ENCODE measurements around the gene CRIP2. TPM values are rescaled to one million over a fixed set of nuclear protein-coding genes. Genes with fewer than 3 reads are reported as not detected.

The CRIP2 gene
- total RNA-seq, 1 donor from 2014 or later = 78.5 TPM

GRCh38 chr14:105493921-105494605, 19.4 kb downstream of the CRIP2 start:
- Mint-ChIP-seq H3K9me3 (ENCODE audit: unreplicated experiment) (peaks cover 7% of the 10 kb centered on the region), H3K4me3 (ENCODE audit: unreplicated experiment) (no peak overlapping the region), H3K4me1 (ENCODE audit: low read depth, unreplicated experiment) (peaks cover 4% of the 10 kb centered on the region), H3K36me3 (ENCODE audit: unreplicated experiment) (no peaks in the 10 kb centered on the region), H3K27ac (ENCODE audit: unreplicated experiment) (no peak overlapping the region), H3K27me3 (ENCODE audit: unreplicated experiment) (peaks cover 16% of the 10 kb centered on the region)
- peak; percentile 30 for DNase-seq
- TF ChIP-seq, protein P1, sequence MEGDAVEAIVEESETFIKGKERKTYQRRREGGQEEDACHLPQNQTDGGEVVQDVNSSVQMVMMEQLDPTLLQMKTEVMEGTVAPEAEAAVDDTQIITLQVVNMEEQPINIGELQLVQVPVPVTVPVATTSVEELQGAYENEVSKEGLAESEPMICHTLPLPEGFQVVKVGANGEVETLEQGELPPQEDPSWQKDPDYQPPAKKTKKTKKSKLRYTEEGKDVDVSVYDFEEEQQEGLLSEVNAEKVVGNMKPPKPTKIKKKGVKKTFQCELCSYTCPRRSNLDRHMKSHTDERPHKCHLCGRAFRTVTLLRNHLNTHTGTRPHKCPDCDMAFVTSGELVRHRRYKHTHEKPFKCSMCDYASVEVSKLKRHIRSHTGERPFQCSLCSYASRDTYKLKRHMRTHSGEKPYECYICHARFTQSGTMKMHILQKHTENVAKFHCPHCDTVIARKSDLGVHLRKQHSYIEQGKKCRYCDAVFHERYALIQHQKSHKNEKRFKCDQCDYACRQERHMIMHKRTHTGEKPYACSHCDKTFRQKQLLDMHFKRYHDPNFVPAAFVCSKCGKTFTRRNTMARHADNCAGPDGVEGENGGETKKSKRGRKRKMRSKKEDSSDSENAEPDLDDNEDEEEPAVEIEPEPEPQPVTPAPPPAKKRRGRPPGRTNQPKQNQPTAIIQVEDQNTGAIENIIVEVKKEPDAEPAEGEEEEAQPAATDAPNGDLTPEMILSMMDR (IDR thresholded peaks at IDR 0.05; ENCODE audit: partially characterized antibody, unreplicated experiment) = no peak

GRCh38 chr14:105494606-105494929, 19.9 kb downstream of the CRIP2 start:
- Mint-ChIP-seq H3K36me3 (ENCODE audit: unreplicated experiment) (no peaks in the 10 kb centered on the region), H3K4me1 (ENCODE audit: low read depth, unreplicated experiment) (peaks cover 3% of the 10 kb centered on the region), H3K27ac (ENCODE audit: unreplicated experiment) (no peak overlapping the region), H3K9me3 (ENCODE audit: unreplicated experiment) (peaks cover 7% of the 10 kb centered on the region), H3K27me3 (ENCODE audit: unreplicated experiment) (peaks cover 15% of the 10 kb centered on the region), H3K4me3 (ENCODE audit: unreplicated experiment) (no peak overlapping the region)
- TF ChIP-seq, protein P1 (IDR thresholded peaks at IDR 0.05; ENCODE audit: partially characterized antibody, unreplicated experiment) = no peak
- peak; percentile 10 for DNase-seq

DNA sequence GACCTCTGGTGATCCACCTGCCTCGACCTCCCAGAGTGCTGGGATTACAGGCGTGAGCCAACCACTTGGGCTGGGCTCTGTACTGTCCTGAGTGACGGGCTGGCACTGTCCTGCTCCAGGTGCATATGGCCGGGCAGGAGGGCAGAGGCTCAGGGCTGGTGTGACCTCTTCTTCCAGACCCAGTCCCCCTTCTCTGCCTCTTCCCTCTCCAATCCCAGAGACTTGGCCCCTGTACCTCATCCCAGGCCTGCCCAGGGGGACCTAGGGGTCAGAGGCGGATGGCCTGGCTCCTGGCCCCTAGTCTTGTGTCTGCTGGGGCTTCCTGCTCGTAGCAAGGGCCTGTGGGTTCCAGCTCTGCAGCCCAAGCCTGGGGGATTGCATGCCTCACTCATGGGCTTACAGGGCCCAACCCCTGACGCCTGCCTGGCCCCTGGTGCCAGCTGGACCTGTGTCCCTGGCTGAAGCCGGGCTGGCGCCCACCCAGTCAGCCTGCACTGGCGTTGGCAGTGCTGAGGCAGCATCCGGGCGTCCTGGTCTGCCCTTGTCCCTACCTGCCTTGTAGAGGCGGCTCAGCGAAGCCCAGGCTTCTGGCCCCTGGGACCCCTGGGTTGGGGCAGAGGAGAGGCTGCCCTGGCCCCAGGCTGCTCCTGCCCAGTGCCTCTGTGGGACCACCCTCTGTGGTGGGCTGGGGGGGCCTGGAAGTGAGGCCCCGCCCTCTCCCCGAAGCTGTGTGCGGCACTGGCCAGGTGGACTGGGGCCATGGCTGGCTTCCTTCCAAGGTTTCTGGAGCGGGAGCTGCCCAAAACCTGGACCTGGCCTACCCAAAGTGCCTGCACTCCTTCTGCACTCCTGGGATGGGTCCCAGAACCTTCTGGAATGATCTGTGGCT, 20.7 kb downstream of the CRIP2 start:
- H3K27ac Mint-ChIP-seq (ENCODE audit: unreplicated experiment) = no peak overlapping the region
- H3K4me1 Mint-ChIP-seq (ENCODE audit: low read depth, unreplicated experiment) = peaks cover 3% of the 10 kb centered on the region
- H3K36me3 Mint-ChIP-seq (ENCODE audit: unreplicated experiment) = no peaks in the 10 kb centered on the region
- DNase-seq = peak; percentile 11
- TF ChIP-seq, protein P1 (IDR thresholded peaks at IDR 0.05; ENCODE audit: partially characterized antibody, unreplicated experiment) = no peak
- H3K4me3 Mint-ChIP-seq (ENCODE audit: unreplicated experiment) = no peak overlapping the region
- peaks cover 7% of the 10 kb centered on the region for H3K9me3 Mint-ChIP-seq (ENCODE audit: unreplicated experiment)
- H3K27me3 Mint-ChIP-seq (ENCODE audit: unreplicated experiment) = peaks cover 14% of the 10 kb centered on the region

DNA sequence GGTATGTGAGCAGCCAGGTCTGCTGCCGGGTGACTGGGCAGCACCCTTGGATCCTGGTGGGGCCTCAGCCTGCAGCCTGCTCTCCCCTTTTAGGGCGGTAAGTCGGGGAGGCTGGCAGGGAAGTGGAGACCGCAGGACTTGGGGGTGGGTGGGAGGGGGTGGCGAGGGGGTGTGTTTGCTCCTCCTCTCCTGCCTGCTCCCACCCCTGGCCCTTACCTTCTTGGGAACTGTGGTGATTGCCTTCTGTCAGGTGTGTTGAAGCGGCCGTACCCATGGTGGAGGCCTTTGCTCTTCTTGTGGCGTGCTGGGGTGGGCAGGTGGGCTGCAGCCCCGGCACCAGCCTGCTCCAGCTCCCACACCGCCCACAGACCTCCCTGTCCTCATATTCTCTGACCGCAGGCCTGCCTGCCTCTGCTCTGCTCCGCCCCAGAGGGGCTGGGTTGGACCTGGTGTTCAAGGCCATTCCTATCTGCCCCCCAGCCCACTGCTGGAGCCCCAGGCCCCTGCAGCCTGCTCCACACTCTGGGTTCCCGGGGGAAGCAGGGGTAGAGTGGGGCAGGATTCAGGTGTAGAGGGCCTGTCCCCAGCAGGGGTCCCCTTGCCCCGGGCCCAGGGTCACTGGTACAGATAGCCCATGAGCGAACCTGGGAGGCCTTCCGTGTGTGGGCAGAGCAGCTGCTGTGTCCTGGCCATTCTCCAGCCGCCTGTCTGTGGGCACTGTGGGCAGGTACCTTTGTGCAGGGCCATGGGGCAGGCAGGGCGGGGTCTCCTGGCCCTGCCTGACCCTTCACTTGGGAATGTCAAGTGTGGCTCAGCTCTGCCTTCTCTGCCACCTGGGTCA, 21.6 kb downstream of the CRIP2 start:
- Mint-ChIP-seq H3K27me3 (ENCODE audit: unreplicated experiment) (peaks cover 10% of the 10 kb centered on the region), H3K36me3 (ENCODE audit: unreplicated experiment) (no peaks in the 10 kb centered on the region), H3K27ac (ENCODE audit: unreplicated experiment) (no peak overlapping the region), H3K9me3 (ENCODE audit: unreplicated experiment) (peaks cover 4% of the 10 kb centered on the region), H3K4me1 (ENCODE audit: low read depth, unreplicated experiment) (peaks cover 3% of the 10 kb centered on the region), H3K4me3 (ENCODE audit: unreplicated experiment) (no peak overlapping the region)
- DNase-seq = peak; percentile 20
- TF ChIP-seq, protein P1 (IDR thresholded peaks at IDR 0.05; ENCODE audit: partially characterized antibody, unreplicated experiment) = no peak
